Measurements from ENCODE around the gene MAGEA8.
"Not testable (repeated sequence)": the region's sequence is repeated elsewhere in the genome, so short reads cannot be mapped to it uniquely, and the experiment has no call there.

GRCh38 chrX:149929400-149929799 is 48.4 kb downstream of the MAGEA8 start, which contains the start of gene HSFX4:
- TF ChIP-seq CTCF, POLR2A (IDR thresholded peaks at IDR 0.05): not testable (repeated sequence)

Measured in body of pancreas (tissue), 4 donors.